HEK293T (cell line): ENCODE results near the gene CALD1.

ENCODE experiments used
- CTBP1 ChIP-seq: fragments of 450-650 bp; IDR thresholded peaks from 2 replicates; pipeline ENCODE4 v1.6.1; 2016; ENCODE audit warnings: borderline replicate concordance
- ELF4 ChIP-seq: fragments of 450-650 bp; IDR thresholded peaks from 2 replicates; pipeline ENCODE4 v1.6.1; 2017; ENCODE audit warnings: antibody characterized with exemption
- FOXA1 ChIP-seq: fragments of 450-650 bp; IDR thresholded peaks from 2 replicates; pipeline ENCODE4 v1.6.1; 2016; ENCODE audit warnings: mild to moderate bottlenecking
- FOXK2 ChIP-seq: fragments of 450-650 bp; IDR thresholded peaks from 2 replicates; pipeline ENCODE4 v1.6.1; 2016; ENCODE audit warnings: mild to moderate bottlenecking
- FOXM1 ChIP-seq: fragments of 450-650 bp; IDR thresholded peaks from 2 replicates; pipeline ENCODE4 v1.6.1; 2017; ENCODE audit warnings: mild to moderate bottlenecking, borderline replicate concordance
- HDGF ChIP-seq: fragments of 450-650 bp; IDR thresholded peaks from 2 replicates; pipeline ENCODE4 v1.6.1; 2017; ENCODE audit warnings: antibody characterized with exemption, borderline replicate concordance
- LEF1 ChIP-seq: fragments of 450-650 bp; IDR thresholded peaks from 2 replicates; pipeline ENCODE4 v1.6.1; 2017; ENCODE audit warnings: mild to moderate bottlenecking, borderline replicate concordance
- SP1 ChIP-seq: fragments of 450-650 bp; IDR thresholded peaks from 2 replicates; pipeline ENCODE4 v1.6.1; 2017
- SUZ12 ChIP-seq: fragments of 450-650 bp; IDR thresholded peaks from 2 replicates; pipeline ENCODE4 v1.6.1; 2016; ENCODE audit warnings: mild to moderate bottlenecking

- TF ChIP-seq LEF1 = no peak
- TF ChIP-seq ELF4 = no peak
- no peak for TF ChIP-seq SP1
- no peak for TF ChIP-seq FOXM1
- TF ChIP-seq CTBP1 = no peak
- TF ChIP-seq FOXK2 = no peak
- TF ChIP-seq HDGF = no peak
- TF ChIP-seq FOXA1 = no peak
- TF ChIP-seq SUZ12 = no peak
These were observed 32.3 kb downstream of the CALD1 start for GRCh38 chr7:134811765-134812164.
